Measurements from ENCODE around the gene ZBTB11. TPM values are rescaled to one million over a fixed set of nuclear protein-coding genes. Genes with fewer than 3 reads are reported as not detected.

Gene ZBTB11
- polyA plus RNA-seq, 1 of the 3 experiments (the other 2 are of a cell fraction), result 4.9 TPM

- TF ChIP-seq TAF1 (IDR thresholded peaks at IDR 0.05; ENCODE audit: borderline replicate concordance, low read depth, low read length) (peak; percentile 45; the same call in 1 of the 2 replicates), RCOR1 (IDR thresholded peaks at IDR 0.05; ENCODE audit: low read length) (no peak), FOXM1 (IDR thresholded peaks at IDR 0.05; ENCODE audit: low read depth) (no peak), RXRA (IDR thresholded peaks at IDR 0.05; ENCODE audit: borderline replicate concordance, low read depth) (no peak), FOXJ3 (CRISPR knock-in tag; IDR thresholded peaks at IDR 0.05) (no peak), EZH2phosphoT487 (IDR thresholded peaks at IDR 0.05; ENCODE audit: borderline replicate concordance, low read depth) (no peak), IRF3 (IDR thresholded peaks at IDR 0.05; ENCODE audit: low read depth, low read length) (no peak), JUND (IDR thresholded peaks at IDR 0.05) (no peak), RAD21 (IDR thresholded peaks at IDR 0.05; ENCODE audit: low read length) (no peak), TCF12 (IDR thresholded peaks at IDR 0.05) (no peak), YY1 (IDR thresholded peaks at IDR 0.05; ENCODE audit: low read depth) (peak; percentile 87), GABPA (IDR thresholded peaks at IDR 0.05; ENCODE audit: low read depth) (no peak; the same call in 1 of the 2 replicates), FOSL2 (IDR thresholded peaks at IDR 0.05; ENCODE audit: borderline replicate concordance, low read depth) (no peak)
Measured at GRCh38 chr3:101724329-101725193, 47.6 kb upstream of the ZBTB11 start, which contains the start of gene CEP97 (continued).

DNA sequence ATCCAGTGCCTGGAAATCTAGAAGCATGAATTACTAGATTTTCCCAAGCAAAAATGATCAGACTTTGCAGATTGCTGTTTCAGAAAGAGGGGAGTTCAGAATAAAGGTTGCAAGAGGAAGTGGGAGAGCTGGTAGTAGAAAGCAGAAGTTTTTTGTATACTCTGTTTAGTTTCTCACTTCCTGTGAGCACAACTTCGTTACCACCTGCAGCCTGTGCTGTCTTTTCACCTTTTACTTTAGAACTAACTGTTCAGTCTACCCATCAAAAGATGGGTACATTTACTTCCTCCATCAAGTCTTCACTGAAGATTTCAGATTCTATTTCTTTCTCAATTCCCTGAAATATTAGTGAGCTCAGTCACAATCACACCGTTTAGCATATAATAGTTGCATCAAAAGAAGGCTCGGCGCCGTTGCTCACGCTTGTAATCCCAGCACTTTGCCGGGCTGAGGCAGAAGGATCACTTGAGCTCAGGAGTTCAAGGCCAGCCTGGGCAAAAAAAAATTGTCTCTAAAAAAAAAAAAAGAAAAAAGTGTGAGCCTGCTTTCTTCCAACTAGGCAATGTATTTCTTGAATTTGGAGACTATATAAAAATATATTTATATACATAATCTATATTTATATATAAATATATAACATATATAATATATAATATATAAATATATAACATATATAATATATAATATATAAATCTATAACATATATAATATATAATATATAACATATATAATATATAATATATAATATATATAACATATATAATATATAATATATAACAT is 45.7 kb upstream of the ZBTB11 start:
- Histone ChIP-seq H3F3A (replicated peaks; ENCODE audit: insufficient read depth) (peaks cover 9% of the 10 kb centered on the region), H3K9me2 (no peaks in the 10 kb centered on the region), H3K9me3 (no peaks in the 10 kb centered on the region; the same call in 1 of the 2 replicates), H3K9ac (no peak overlapping the region), H3K4me3 (ENCODE audit: low read depth in 2 of 2, low read length in 1 of 2) (no peak overlapping the region), H3K4me1 (ENCODE audit: control insufficient read depth in 1 of 2, insufficient read depth in 2 of 2, low read depth in 1 of 2, low read length in 1 of 2) (peaks cover 3 to 4% of the 10 kb centered on the region in 2 experiments; a peak in 3 of 4 replicates), H3K27me3 (ENCODE audit: insufficient read depth) (no peaks in the 10 kb centered on the region), H3K27ac (ENCODE audit: low read depth in 2 of 2, low read length in 1 of 2) (no peak overlapping the region), H3K36me3 (replicated peaks in 1 of 2; ENCODE audit: control insufficient read depth in 1 of 2, insufficient read depth in 2 of 2, low read length in 1 of 2) (peaks cover 0 to 6% of the 10 kb centered on the region in 2 experiments), H3K79me2 (ENCODE audit: insufficient read depth) (peaks cover 25% of the 10 kb centered on the region), H4K20me1 (ENCODE audit: insufficient read depth) (no peaks in the 10 kb centered on the region), H3K4me2 (no peak overlapping the region), H2AFZ (ENCODE audit: low read depth) (no peak overlapping the region)
- no peak for DNase-seq
- WGBS (ENCODE audit: low lambda C conversion rate), result 89% methylated on average over 7 of the region's 7 CpGs
- ChIA-PET POLR2A (no interaction called here), CTCF (no interaction called here)
- no peak for TF ChIP-seq FOXJ3 (CRISPR knock-in tag; IDR thresholded peaks at IDR 0.05)
- TF ChIP-seq ELF1 (IDR thresholded peaks at IDR 0.05), result no peak
- TF ChIP-seq FOSL2 (IDR thresholded peaks at IDR 0.05; ENCODE audit: borderline replicate concordance, low read depth), result no peak
- no peak for TF ChIP-seq JUND (IDR thresholded peaks at IDR 0.05)
- TF ChIP-seq EP300 (IDR thresholded peaks at IDR 0.05; ENCODE audit: borderline replicate concordance in 1 of 2, low read depth in 1 of 2, low read length in 1 of 2), result no peak
- TF ChIP-seq TAF1 (IDR thresholded peaks at IDR 0.05; ENCODE audit: borderline replicate concordance, low read depth, low read length), result no peak
- no peak for TF ChIP-seq TEAD4 (IDR thresholded peaks at IDR 0.05; ENCODE audit: borderline replicate concordance, insufficient read depth)
- TF ChIP-seq, protein P1, sequence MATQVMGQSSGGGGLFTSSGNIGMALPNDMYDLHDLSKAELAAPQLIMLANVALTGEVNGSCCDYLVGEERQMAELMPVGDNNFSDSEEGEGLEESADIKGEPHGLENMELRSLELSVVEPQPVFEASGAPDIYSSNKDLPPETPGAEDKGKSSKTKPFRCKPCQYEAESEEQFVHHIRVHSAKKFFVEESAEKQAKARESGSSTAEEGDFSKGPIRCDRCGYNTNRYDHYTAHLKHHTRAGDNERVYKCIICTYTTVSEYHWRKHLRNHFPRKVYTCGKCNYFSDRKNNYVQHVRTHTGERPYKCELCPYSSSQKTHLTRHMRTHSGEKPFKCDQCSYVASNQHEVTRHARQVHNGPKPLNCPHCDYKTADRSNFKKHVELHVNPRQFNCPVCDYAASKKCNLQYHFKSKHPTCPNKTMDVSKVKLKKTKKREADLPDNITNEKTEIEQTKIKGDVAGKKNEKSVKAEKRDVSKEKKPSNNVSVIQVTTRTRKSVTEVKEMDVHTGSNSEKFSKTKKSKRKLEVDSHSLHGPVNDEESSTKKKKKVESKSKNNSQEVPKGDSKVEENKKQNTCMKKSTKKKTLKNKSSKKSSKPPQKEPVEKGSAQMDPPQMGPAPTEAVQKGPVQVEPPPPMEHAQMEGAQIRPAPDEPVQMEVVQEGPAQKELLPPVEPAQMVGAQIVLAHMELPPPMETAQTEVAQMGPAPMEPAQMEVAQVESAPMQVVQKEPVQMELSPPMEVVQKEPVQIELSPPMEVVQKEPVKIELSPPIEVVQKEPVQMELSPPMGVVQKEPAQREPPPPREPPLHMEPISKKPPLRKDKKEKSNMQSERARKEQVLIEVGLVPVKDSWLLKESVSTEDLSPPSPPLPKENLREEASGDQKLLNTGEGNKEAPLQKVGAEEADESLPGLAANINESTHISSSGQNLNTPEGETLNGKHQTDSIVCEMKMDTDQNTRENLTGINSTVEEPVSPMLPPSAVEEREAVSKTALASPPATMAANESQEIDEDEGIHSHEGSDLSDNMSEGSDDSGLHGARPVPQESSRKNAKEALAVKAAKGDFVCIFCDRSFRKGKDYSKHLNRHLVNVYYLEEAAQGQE (IDR thresholded peaks at IDR 0.05; ENCODE audit: low read depth, low read length), result no peak
- TF ChIP-seq NRF1 (IDR thresholded peaks at IDR 0.05; ENCODE audit: low read depth, low read length), result no peak
- no peak for TF ChIP-seq MXI1 (IDR thresholded peaks at IDR 0.05; ENCODE audit: low read depth, low read length)
- no peak for TF ChIP-seq NFIC (IDR thresholded peaks at IDR 0.05; ENCODE audit: borderline replicate concordance)
- TF ChIP-seq IRF3 (IDR thresholded peaks at IDR 0.05; ENCODE audit: low read depth, low read length), result no peak
